Neural crest cell (in vitro differentiated cells): ENCODE results near the gene GPS2. TPM values are rescaled to one million over a fixed set of nuclear protein-coding genes. Genes with fewer than 3 reads are reported as not detected.

ENCODE experiments used
- DNase-seq: peaks from one replicate; pipeline ENCODE4 v3.0.0; 2021; ENCODE audit warnings: low read depth, mixed read lengths, low spot score
- H3K27ac Mint-ChIP-seq: one replicate; pipeline ENCODE4 v1.8.0; 2021; ENCODE audit warnings: mild to moderate bottlenecking, mixed read lengths; ENCODE audit not compliant: unreplicated experiment
- H3K27me3 Mint-ChIP-seq: 2 replicates; pipeline ENCODE4 v1.8.0; 2021; ENCODE audit warnings: low read depth, mild to moderate bottlenecking, mixed read lengths
- H3K36me3 Mint-ChIP-seq: 2 replicates; pipeline ENCODE4 v1.8.0; 2021; ENCODE audit warnings: low read depth, mild to moderate bottlenecking, mixed read lengths
- H3K4me1 Mint-ChIP-seq: 2 replicates; pipeline ENCODE4 v1.8.0; 2021; ENCODE audit warnings: mixed read lengths
- H3K4me3 Mint-ChIP-seq: one replicate; pipeline ENCODE4 v1.8.0; 2021; ENCODE audit warnings: mild to moderate bottlenecking, mixed read lengths
- H3K9me3 Mint-ChIP-seq: 2 replicates; pipeline ENCODE4 v1.8.0; 2021; ENCODE audit warnings: mixed read lengths
- CTCF ChIP-seq: fragments of 200-600 bp; sonication (generic); conservative IDR thresholded peaks from 2 replicates; pipeline ENCODE4 v1.5.0; 2021; ENCODE audit warnings: antibody characterized with exemption, mild to moderate bottlenecking
- total RNA-seq: library from RNA; stranded (reverse); gene quantifications from 2 replicates; pipeline ENCODE4 v1.2.1, GENCODE V29; 2021

Gene GPS2
- total RNA-seq, 1 donor from 2014 or later, result 84.2 TPM

- Mint-ChIP-seq H3K36me3 (peaks cover 3% of the 10 kb centered on the region), H3K4me3 (no peak overlapping the region), H3K4me1 (no peaks in the 10 kb centered on the region)
Measured at GRCh38 chr17:7322520-7323194, 7.5 kb upstream of the GPS2 start.

DNA sequence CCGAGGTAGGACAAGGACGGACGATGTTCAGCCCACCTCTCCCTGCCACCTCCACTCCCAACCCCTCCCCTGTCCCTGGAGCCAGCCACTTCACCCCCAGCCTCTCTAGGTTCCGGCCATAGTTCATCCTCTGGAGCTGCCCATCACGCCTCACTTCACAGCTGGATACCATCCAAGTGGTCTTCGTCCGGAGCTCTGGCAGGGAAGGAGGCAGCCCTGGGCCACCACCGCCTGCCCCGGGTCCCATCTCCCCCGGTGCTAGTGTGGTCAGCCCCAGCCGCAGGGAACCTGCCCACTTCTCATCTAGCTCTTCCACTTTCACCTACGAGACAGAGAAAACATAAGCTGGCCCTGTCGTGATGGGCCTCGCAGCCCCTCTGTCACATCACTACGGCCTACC lies 6.3 kb upstream of the GPS2 start:
- TF ChIP-seq CTCF, result no peak
- no peak for DNase-seq
- H3K4me1 Mint-ChIP-seq, result peaks cover 1% of the 10 kb centered on the region
- no peak overlapping the region for H3K27ac Mint-ChIP-seq
- H3K9me3 Mint-ChIP-seq, result no peaks in the 10 kb centered on the region
- peaks cover 3% of the 10 kb centered on the region for H3K36me3 Mint-ChIP-seq
- H3K4me3 Mint-ChIP-seq, result peak overlapping the region; percentile 20
- H3K27me3 Mint-ChIP-seq, result no peaks in the 10 kb centered on the region

More at GRCh38 chr17:7322520-7323194, 7.5 kb upstream of the GPS2 start:
- no peak for TF ChIP-seq CTCF
- Mint-ChIP-seq H3K9me3 (no peaks in the 10 kb centered on the region), H3K27me3 (no peaks in the 10 kb centered on the region), H3K27ac (no peak overlapping the region)
- no peak for DNase-seq

GRCh38 chr17:7318121-7318860 lies 3.1 kb upstream of the GPS2 start:
- Mint-ChIP-seq H3K4me1 (peaks cover 19% of the 10 kb centered on the region), H3K27me3 (peaks cover 5% of the 10 kb centered on the region), H3K27ac (no peak overlapping the region), H3K36me3 (peaks cover 3% of the 10 kb centered on the region), H3K9me3 (no peaks in the 10 kb centered on the region), H3K4me3 (peak overlapping the region; percentile 82)
- DNase-seq, result no peak
- TF ChIP-seq CTCF, result no peak

- no peak for TF ChIP-seq CTCF
- DNase-seq, result no peak
- peaks cover 12% of the 10 kb centered on the region for H3K36me3 Mint-ChIP-seq
- H3K27ac Mint-ChIP-seq, result peak overlapping the region; percentile 12
- peaks cover 27% of the 10 kb centered on the region for H3K4me1 Mint-ChIP-seq
- H3K4me3 Mint-ChIP-seq, result peak overlapping the region; percentile 82
- no peaks in the 10 kb centered on the region for H3K9me3 Mint-ChIP-seq
- peaks cover 7% of the 10 kb centered on the region for H3K27me3 Mint-ChIP-seq
Measured at GRCh38 chr17:7317161-7317803, 2.1 kb upstream of the GPS2 start.

DNA sequence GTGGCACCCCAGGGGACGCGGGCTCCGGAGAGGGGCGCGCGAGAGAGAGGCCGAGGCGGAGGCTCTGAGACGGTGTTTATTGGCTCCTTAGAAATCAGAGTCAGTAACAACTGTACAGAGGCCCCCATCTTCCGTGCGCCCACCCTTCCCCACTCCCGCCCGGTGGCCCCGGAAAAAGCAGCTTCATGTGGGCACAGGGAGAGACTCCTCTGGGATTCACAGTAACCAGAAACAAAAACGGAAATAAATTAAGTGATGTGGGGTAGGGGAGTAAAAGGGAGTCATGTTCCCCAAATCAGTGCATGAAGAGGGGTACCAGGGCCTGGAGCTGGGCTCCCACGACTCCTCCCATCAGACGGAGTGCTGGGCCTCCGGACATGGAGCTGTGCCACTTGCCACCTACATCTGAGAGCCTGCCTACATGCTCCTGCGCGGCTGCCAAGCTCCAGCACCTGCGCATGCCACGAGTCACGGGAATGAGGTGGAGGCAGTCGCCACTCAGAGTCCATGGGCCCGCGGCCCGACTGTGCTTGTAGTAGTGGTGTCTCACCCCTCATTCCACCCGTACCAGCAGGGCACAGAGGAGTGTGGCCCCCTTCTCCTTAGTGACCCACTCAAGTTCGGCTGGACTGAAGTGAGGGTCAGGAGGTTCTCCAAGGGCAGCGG lies 543 bp upstream of the GPS2 start:
- TF ChIP-seq CTCF, result no peak
- Mint-ChIP-seq H3K36me3 (peaks cover 16% of the 10 kb centered on the region), H3K9me3 (no peaks in the 10 kb centered on the region), H3K27me3 (peaks cover 9% of the 10 kb centered on the region), H3K27ac (peak overlapping the region; percentile 75), H3K4me3 (peak overlapping the region; percentile 92), H3K4me1 (peaks cover 35% of the 10 kb centered on the region)
- no peak for DNase-seq
